Forelimb muscle (tissue), 1 donor: Measurements from ENCODE around the gene SLC27A4. TPM values are rescaled to one million over a fixed set of nuclear protein-coding genes. Genes with fewer than 3 reads are reported as not detected.

Source experiments
- DNase-seq: peaks from one replicate; pipeline ENCODE4 v3.0.0-alpha.2; 2013; ENCODE audit warnings: low read depth
- polyA plus RNA-seq: library from polyadenylated mRNA; unstranded; fragments of 120-200 nt; gene quantifications from one replicate; pipeline ENCODE4 v1.2.1, GENCODE V29; 2013; ENCODE audit not compliant: insufficient read length

The SLC27A4 gene
- polyA plus RNA-seq, 1 donor: 11.9 TPM

GRCh38 chr9:128365525-128365924 lies 25.2 kb downstream of the SLC27A4 start:
- DNase-seq: no peak

- DNase-seq: no peak
Observed at GRCh38 chr9:128369024-128369706, 28.8 kb downstream of the SLC27A4 start.

- DNase-seq: no peak
Observed at GRCh38 chr9:128370367-128370751, 30.0 kb downstream of the SLC27A4 start.

- peak; percentile 89 for DNase-seq
Observed at GRCh38 chr9:128370752-128371629, 30.7 kb downstream of the SLC27A4 start, which contains the start of gene URM1. Gene URM1, plus strand, starts transcription at chr9:128371374. Its CDS starts 7 bp downstream, at chr9:128371381.

- no peak for DNase-seq
Observed at GRCh38 chr9:128371630-128372117, 31.3 kb downstream of the SLC27A4 start.

GRCh38 chr9:128372188-128372641 lies 31.9 kb downstream of the SLC27A4 start:
- DNase-seq: no peak

GRCh38 chr9:128372784-128373183 lies 32.5 kb downstream of the SLC27A4 start:
- no peak for DNase-seq

- no peak for DNase-seq
Observed at GRCh38 chr9:128374221-128374675, 33.9 kb downstream of the SLC27A4 start.

- DNase-seq: no peak
Observed at GRCh38 chr9:128375865-128376264, 35.5 kb downstream of the SLC27A4 start.

- DNase-seq: no peak
Observed at GRCh38 chr9:128382261-128382660, 41.9 kb downstream of the SLC27A4 start.

GRCh38 chr9:128383007-128383753 lies 42.9 kb downstream of the SLC27A4 start:
- no peak for DNase-seq

GRCh38 chr9:128383791-128384190 lies 43.5 kb downstream of the SLC27A4 start:
- DNase-seq: no peak

GRCh38 chr9:128384801-128385495 lies 44.6 kb downstream of the SLC27A4 start:
- DNase-seq: no peak

GRCh38 chr9:128385496-128386460 lies 45.5 kb downstream of the SLC27A4 start:
- no peak for DNase-seq

- no peak for DNase-seq
Observed at GRCh38 chr9:128388150-128388549, 47.8 kb downstream of the SLC27A4 start.

- DNase-seq: no peak
Observed at GRCh38 chr9:128389395-128390149, 49.2 kb downstream of the SLC27A4 start.

GRCh38 chr9:128390150-128390812 lies 50.0 kb downstream of the SLC27A4 start:
- DNase-seq: no peak
